Measurements from ENCODE around the gene FYB1. TPM values are rescaled to one million over a fixed set of nuclear protein-coding genes. Genes with fewer than 3 reads are reported as not detected.

Gene FYB1
- total and polyA plus RNA-seq, 5 donors from 2014 or later, result 197 to 639 (median 227) TPM

GRCh38 chr5:39114155-39114554 lies 105.2 kb downstream of the FYB1 start:
- Histone ChIP-seq H3K36me3 (ENCODE audit: control insufficient read depth, insufficient read depth, low read length) (peaks cover 98% of the 10 kb centered on the region), H3K27ac (ENCODE audit: insufficient read depth, low read length, poor library complexity, severe bottlenecking) (no peak overlapping the region), H3K4me1 (ENCODE audit: control insufficient read depth, insufficient read depth, low read length, poor library complexity, severe bottlenecking) (peaks cover 7% of the 10 kb centered on the region), H3K9me3 (ENCODE audit: control insufficient read depth in 2 of 2, low read length in 2 of 2) (no peaks in the 10 kb centered on the region), H3K27me3 (ENCODE audit: control insufficient read depth, insufficient read depth, low read length) (no peaks in the 10 kb centered on the region), H3K4me3 (ENCODE audit: low read depth, low read length) (no peak overlapping the region)
- Mint-ChIP-seq H3K36me3 (peaks cover 62% of the 10 kb centered on the region), H3K27me3 (no peaks in the 10 kb centered on the region), H3K27ac (peak overlapping the region in 1 of 3 donors; percentile 8), H3K4me1 (peaks cover 9 to 37% (median 19%) of the 10 kb centered on the region in 4 donors), H3K9me3 (no peaks in the 10 kb centered on the region), H3K4me3 (no peak overlapping the region)
- DNase-seq (no peak), ATAC-seq (ENCODE audit: low read depth in 2 of 2) (no peak)

GRCh38 chr5:39113354-39113953 lies 105.9 kb downstream of the FYB1 start:
- Mint-ChIP-seq H3K36me3 (peaks cover 66% of the 10 kb centered on the region), H3K4me1 (peaks cover 9 to 40% (median 20%) of the 10 kb centered on the region in 4 donors), H3K27ac (no peak overlapping the region), H3K27me3 (no peaks in the 10 kb centered on the region), H3K4me3 (no peak overlapping the region), H3K9me3 (no peaks in the 10 kb centered on the region)
- no peaks in the 10 kb centered on the region for H3K9me3 ChIP-seq (ENCODE audit: control insufficient read depth in 2 of 2, low read length in 2 of 2)
- no peak overlapping the region for H3K27ac ChIP-seq (ENCODE audit: insufficient read depth, low read length, poor library complexity, severe bottlenecking)
- peaks cover 97% of the 10 kb centered on the region for H3K36me3 ChIP-seq (ENCODE audit: control insufficient read depth, insufficient read depth, low read length)
- no peak for ATAC-seq (ENCODE audit: low read depth in 2 of 2)
- no peaks in the 10 kb centered on the region for H3K27me3 ChIP-seq (ENCODE audit: control insufficient read depth, insufficient read depth, low read length)
- DNase-seq, result no peak
- no peak overlapping the region for H3K4me3 ChIP-seq (ENCODE audit: low read depth, low read length)
- peaks cover 7% of the 10 kb centered on the region for H3K4me1 ChIP-seq (ENCODE audit: control insufficient read depth, insufficient read depth, low read length, poor library complexity, severe bottlenecking)

- Histone ChIP-seq H3K4me1 (ENCODE audit: control insufficient read depth, insufficient read depth, low read length, poor library complexity, severe bottlenecking) (no peaks in the 10 kb centered on the region), H3K36me3 (ENCODE audit: control insufficient read depth, insufficient read depth, low read length) (peaks cover 97% of the 10 kb centered on the region), H3K27ac (ENCODE audit: insufficient read depth, low read length, poor library complexity, severe bottlenecking) (no peak overlapping the region), H3K9me3 (ENCODE audit: control insufficient read depth in 2 of 2, low read length in 2 of 2) (no peaks in the 10 kb centered on the region), H3K4me3 (ENCODE audit: low read depth, low read length) (no peak overlapping the region), H3K27me3 (ENCODE audit: control insufficient read depth, insufficient read depth, low read length) (no peaks in the 10 kb centered on the region)
- H3K27ac Mint-ChIP-seq, result peak overlapping the region in 2 of 3 donors; percentile 14 to 53
- ATAC-seq (ENCODE audit: low read depth in 2 of 2) (no peak), DNase-seq (no peak)
- peaks cover 0 to 16% (median 5%) of the 10 kb centered on the region in 4 donors for H3K4me1 Mint-ChIP-seq
- no peaks in the 10 kb centered on the region for H3K27me3 Mint-ChIP-seq
- no peak overlapping the region for H3K4me3 Mint-ChIP-seq
- H3K36me3 Mint-ChIP-seq, result peaks cover 48% of the 10 kb centered on the region
- H3K9me3 Mint-ChIP-seq, result no peaks in the 10 kb centered on the region
Observed at GRCh38 chr5:39109606-39110005, 109.8 kb downstream of the FYB1 start.

GRCh38 chr5:39108987-39109386 lies 110.4 kb downstream of the FYB1 start:
- no peak for ATAC-seq (ENCODE audit: low read depth in 2 of 2)
- Mint-ChIP-seq H3K9me3 (no peaks in the 10 kb centered on the region), H3K36me3 (peaks cover 49% of the 10 kb centered on the region), H3K27ac (peak overlapping the region in 1 of 3 donors; percentile 59), H3K4me3 (no peak overlapping the region), H3K27me3 (no peaks in the 10 kb centered on the region), H3K4me1 (peaks cover 0 to 19% (median 7%) of the 10 kb centered on the region in 4 donors)
- Histone ChIP-seq H3K4me3 (ENCODE audit: low read depth, low read length) (no peak overlapping the region), H3K27me3 (ENCODE audit: control insufficient read depth, insufficient read depth, low read length) (no peaks in the 10 kb centered on the region), H3K4me1 (ENCODE audit: control insufficient read depth, insufficient read depth, low read length, poor library complexity, severe bottlenecking) (no peaks in the 10 kb centered on the region), H3K36me3 (ENCODE audit: control insufficient read depth, insufficient read depth, low read length) (peaks cover 97% of the 10 kb centered on the region), H3K27ac (ENCODE audit: insufficient read depth, low read length, poor library complexity, severe bottlenecking) (no peak overlapping the region), H3K9me3 (ENCODE audit: control insufficient read depth in 2 of 2, low read length in 2 of 2) (no peaks in the 10 kb centered on the region)
- no peak for DNase-seq

DNA sequence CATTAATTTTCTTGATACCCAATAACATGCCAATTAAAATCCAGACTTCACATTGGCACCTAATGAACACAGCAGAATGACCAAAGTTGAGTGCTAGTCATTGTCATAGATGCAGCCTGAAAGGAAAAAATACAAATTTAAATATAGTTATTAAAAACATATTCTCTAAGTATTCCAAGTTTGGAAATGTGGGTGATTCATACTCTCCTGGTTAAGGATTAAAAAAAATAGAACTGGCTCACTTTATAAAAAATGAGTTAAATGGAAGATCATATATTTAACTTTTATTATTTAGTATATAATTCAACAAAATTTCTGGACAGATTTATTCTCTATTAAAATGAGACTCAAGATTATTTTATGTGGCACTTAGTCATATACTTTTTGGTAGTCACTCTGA lies 112.0 kb downstream of the FYB1 start:
- H3K27ac ChIP-seq (ENCODE audit: insufficient read depth, low read length, poor library complexity, severe bottlenecking), result no peak overlapping the region
- Mint-ChIP-seq H3K4me3 (no peak overlapping the region), H3K9me3 (no peaks in the 10 kb centered on the region), H3K36me3 (peaks cover 51% of the 10 kb centered on the region), H3K4me1 (peaks cover 10 to 21% (median 10%) of the 10 kb centered on the region in 4 donors), H3K27me3 (no peaks in the 10 kb centered on the region), H3K27ac (no peak overlapping the region)
- H3K36me3 ChIP-seq (ENCODE audit: control insufficient read depth, insufficient read depth, low read length), result peaks cover 92% of the 10 kb centered on the region
- no peaks in the 10 kb centered on the region for H3K27me3 ChIP-seq (ENCODE audit: control insufficient read depth, insufficient read depth, low read length)
- H3K9me3 ChIP-seq (ENCODE audit: control insufficient read depth in 2 of 2, low read length in 2 of 2), result no peaks in the 10 kb centered on the region
- no peak overlapping the region for H3K4me3 ChIP-seq (ENCODE audit: low read depth, low read length)
- no peak for ATAC-seq (ENCODE audit: low read depth in 2 of 2)
- H3K4me1 ChIP-seq (ENCODE audit: control insufficient read depth, insufficient read depth, low read length, poor library complexity, severe bottlenecking), result no peaks in the 10 kb centered on the region
- no peak for DNase-seq

DNA sequence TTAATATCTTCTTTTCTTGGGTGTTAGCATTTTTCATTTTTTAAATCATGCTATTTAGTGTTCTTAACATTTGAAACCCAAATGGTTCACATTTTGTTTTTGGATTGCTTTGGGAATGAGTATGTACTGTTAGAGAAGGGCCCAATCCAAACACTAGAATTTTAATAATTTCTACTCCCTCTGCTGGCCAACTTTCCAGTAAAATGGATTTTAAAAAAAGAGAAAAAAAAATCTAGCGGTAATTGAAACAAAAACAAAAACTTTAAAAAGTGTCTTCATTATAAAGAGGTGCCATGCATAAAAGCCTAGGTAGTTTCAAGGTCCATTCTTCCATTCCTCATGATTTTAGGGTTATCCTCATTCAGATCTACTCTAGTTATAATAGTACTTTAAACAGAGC lies 113.0 kb downstream of the FYB1 start:
- peaks cover 85% of the 10 kb centered on the region for H3K36me3 ChIP-seq (ENCODE audit: control insufficient read depth, insufficient read depth, low read length)
- ATAC-seq (ENCODE audit: low read depth in 2 of 2) (no peak), DNase-seq (no peak)
- peaks cover 10 to 22% (median 14%) of the 10 kb centered on the region in 4 donors for H3K4me1 Mint-ChIP-seq
- no peaks in the 10 kb centered on the region for H3K9me3 ChIP-seq (ENCODE audit: control insufficient read depth in 2 of 2, low read length in 2 of 2)
- no peaks in the 10 kb centered on the region for H3K4me1 ChIP-seq (ENCODE audit: control insufficient read depth, insufficient read depth, low read length, poor library complexity, severe bottlenecking)
- no peaks in the 10 kb centered on the region for H3K9me3 Mint-ChIP-seq
- no peaks in the 10 kb centered on the region for H3K27me3 Mint-ChIP-seq
- H3K27me3 ChIP-seq (ENCODE audit: control insufficient read depth, insufficient read depth, low read length), result no peaks in the 10 kb centered on the region
- peaks cover 53% of the 10 kb centered on the region for H3K36me3 Mint-ChIP-seq
- no peak overlapping the region for H3K27ac ChIP-seq (ENCODE audit: insufficient read depth, low read length, poor library complexity, severe bottlenecking)
- H3K4me3 ChIP-seq (ENCODE audit: low read depth, low read length), result no peak overlapping the region
- no peak overlapping the region for H3K4me3 Mint-ChIP-seq
- H3K27ac Mint-ChIP-seq, result no peak overlapping the region

DNA sequence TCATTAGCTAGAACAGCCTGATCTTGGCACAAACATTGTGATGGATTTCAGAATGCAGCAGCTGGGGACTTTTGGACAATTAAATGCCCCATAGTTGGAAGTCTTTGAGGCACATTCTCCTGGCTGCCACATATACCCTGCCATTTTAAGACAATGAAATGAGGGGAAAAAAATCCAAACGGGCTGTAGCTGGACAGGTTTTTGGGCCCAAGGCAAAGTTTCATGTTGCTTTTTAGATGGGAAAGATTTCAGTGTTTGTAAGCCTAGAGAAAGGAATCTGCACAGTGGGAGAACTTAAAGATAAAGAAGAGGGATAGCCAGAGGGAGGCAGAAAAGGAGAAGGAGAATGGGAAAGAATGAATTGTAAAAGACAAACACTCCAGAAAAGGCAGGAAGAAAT lies 115.1 kb downstream of the FYB1 start:
- Histone ChIP-seq H3K4me1 (ENCODE audit: control insufficient read depth, insufficient read depth, low read length, poor library complexity, severe bottlenecking) (no peaks in the 10 kb centered on the region), H3K27me3 (ENCODE audit: control insufficient read depth, insufficient read depth, low read length) (no peaks in the 10 kb centered on the region), H3K27ac (ENCODE audit: insufficient read depth, low read length, poor library complexity, severe bottlenecking) (no peak overlapping the region), H3K36me3 (ENCODE audit: control insufficient read depth, insufficient read depth, low read length) (peaks cover 64% of the 10 kb centered on the region), H3K9me3 (ENCODE audit: control insufficient read depth in 2 of 2, low read length in 2 of 2) (no peaks in the 10 kb centered on the region), H3K4me3 (ENCODE audit: low read depth, low read length) (no peak overlapping the region)
- H3K27ac Mint-ChIP-seq, result peak overlapping the region; percentile 42 to 66 (median 59)
- no peak for ATAC-seq (ENCODE audit: low read depth in 2 of 2)
- DNase-seq, result no peak
- H3K4me1 Mint-ChIP-seq, result peaks cover 19 to 36% (median 29%) of the 10 kb centered on the region in 4 donors
- peaks cover 43% of the 10 kb centered on the region for H3K36me3 Mint-ChIP-seq
- no peak overlapping the region for H3K4me3 Mint-ChIP-seq
- H3K9me3 Mint-ChIP-seq, result no peaks in the 10 kb centered on the region
- no peaks in the 10 kb centered on the region for H3K27me3 Mint-ChIP-seq

DNA sequence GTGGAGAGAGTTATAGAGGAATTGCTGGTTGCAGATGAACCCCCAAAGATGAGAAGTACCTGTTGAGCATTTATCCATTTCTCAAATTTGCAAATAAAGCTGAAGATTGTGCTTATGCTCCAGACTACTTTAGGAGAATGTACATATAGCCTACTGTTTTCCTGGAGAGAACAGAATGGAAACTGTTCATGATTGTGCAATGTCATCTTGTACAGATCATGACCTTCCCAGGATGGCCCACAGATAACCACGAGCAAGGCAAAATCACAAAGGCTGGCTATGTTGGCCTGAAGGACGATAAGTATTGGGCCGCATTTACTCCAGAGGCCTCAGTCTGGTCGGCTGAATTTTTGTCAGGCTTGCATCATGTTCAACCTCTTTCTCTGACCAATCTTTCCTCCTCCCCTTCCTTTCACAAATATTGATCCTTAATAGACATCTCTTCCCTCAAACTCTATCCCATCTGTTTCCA lies 116.6 kb downstream of the FYB1 start:
- Mint-ChIP-seq H3K27ac (peak overlapping the region; percentile 1 to 36 (median 29)), H3K4me1 (peaks cover 19 to 37% (median 29%) of the 10 kb centered on the region in 4 donors)
- H3K36me3 ChIP-seq (ENCODE audit: control insufficient read depth, insufficient read depth, low read length), result peaks cover 50% of the 10 kb centered on the region

More for the DNA sequence above, 116.6 kb downstream of the FYB1 start:
- ATAC-seq (ENCODE audit: low read depth in 2 of 2), result no peak
- Histone ChIP-seq H3K4me3 (ENCODE audit: low read depth, low read length) (no peak overlapping the region), H3K27ac (ENCODE audit: insufficient read depth, low read length, poor library complexity, severe bottlenecking) (no peak overlapping the region), H3K4me1 (ENCODE audit: control insufficient read depth, insufficient read depth, low read length, poor library complexity, severe bottlenecking) (no peaks in the 10 kb centered on the region), H3K27me3 (ENCODE audit: control insufficient read depth, insufficient read depth, low read length) (no peaks in the 10 kb centered on the region), H3K9me3 (ENCODE audit: control insufficient read depth in 2 of 2, low read length in 2 of 2) (no peaks in the 10 kb centered on the region)
- H3K27me3 Mint-ChIP-seq, result no peaks in the 10 kb centered on the region
- peak overlapping the region in 1 of 4 donors; percentile 23 for H3K4me3 Mint-ChIP-seq
- H3K36me3 Mint-ChIP-seq, result peaks cover 33% of the 10 kb centered on the region
- DNase-seq, result no peak
- no peaks in the 10 kb centered on the region for H3K9me3 Mint-ChIP-seq

Measured in CD4-positive, CD25-positive, alpha-beta regulatory T cell (primary cell).